GM19240 (cell line): ENCODE data around the gene GLP1R.

Experiments used
- DNase-seq: peaks from one replicate; pipeline ENCODE4 v3.0.0; 2011; ENCODE audit warnings: low spot score; ENCODE audit not compliant: insufficient read length

The GLP1R gene

DNA sequence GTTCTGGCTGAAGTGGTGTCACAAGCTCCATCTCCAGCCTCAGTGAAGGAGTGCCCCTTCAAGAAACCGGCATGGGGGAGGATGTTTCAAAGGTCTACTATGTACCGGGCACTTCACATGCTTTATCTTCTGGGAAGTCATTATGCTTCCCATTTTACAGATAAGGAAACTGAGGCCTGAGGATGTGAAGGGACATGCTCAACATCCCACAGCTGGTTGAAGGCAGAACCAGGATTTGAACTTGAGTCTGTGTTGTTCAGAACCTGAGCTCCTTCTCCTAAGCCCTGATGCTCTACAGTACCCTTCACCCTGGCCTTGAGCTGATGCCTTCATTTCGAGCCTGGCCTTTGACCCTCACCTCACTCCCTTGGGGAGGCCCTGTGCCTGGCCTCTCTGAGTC, 13.0 kb downstream of the GLP1R start:
- no peak for DNase-seq

DNA sequence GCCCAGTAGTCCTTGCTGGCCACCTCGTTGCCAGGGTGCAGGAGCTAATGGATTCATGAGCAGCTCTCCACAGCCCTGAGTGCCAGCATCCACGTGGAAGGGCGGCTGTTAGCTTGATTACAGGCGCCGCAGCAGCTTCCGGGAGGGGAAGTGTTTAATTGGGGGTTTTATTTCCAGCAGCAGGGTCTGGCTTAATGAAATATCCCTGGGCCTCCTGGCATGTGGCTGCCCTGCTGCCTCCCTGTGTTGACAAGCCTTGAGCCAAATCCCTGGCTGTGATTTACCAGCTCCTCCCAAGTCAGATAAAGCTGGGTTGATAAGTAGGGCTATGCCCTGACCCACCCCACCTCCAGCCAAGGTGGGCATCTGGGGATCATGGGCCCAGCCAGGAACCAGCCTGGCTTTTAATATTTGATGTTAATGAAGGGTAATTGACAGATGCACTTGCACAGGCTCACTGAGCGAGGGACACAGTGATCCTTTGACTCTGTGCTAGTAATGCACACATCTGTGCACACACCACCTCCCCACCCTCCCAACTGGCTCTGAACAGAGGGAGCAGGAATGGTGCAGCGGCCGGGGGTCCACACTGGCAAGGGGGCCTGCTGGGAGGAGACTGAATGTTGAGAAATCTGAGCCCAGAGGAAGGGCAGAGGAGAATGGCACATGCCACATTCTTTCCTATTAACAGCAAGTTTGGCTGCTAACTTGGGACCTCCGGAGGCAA, 13.6 kb downstream of the GLP1R start:
- DNase-seq = no peak

DNA sequence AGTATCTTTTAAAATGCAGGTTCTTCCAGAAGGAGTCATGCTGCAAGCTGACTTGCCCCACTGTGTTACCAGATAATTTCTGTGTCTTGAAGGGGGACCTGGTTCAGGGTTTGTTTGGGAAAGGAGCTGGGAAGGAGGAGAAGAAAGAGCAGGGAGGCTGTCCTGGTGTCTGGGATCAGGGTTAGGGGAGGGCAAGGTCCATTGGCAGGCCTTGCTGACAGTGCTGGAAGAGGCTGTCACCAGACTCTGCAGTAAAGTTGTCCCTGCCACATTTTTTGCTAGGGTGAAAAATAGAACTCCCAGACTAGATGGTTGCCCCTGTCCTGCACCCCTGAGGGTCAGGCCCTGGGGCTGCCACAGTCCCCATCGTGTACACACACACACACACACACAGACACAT, 14.9 kb downstream of the GLP1R start:
- no peak for DNase-seq

- DNase-seq = no peak
Observed at GRCh38 chr6:39065561-39065960, 17.0 kb downstream of the GLP1R start.

GRCh38 chr6:39068391-39068790, 19.8 kb downstream of the GLP1R start:
- no peak for DNase-seq

DNA sequence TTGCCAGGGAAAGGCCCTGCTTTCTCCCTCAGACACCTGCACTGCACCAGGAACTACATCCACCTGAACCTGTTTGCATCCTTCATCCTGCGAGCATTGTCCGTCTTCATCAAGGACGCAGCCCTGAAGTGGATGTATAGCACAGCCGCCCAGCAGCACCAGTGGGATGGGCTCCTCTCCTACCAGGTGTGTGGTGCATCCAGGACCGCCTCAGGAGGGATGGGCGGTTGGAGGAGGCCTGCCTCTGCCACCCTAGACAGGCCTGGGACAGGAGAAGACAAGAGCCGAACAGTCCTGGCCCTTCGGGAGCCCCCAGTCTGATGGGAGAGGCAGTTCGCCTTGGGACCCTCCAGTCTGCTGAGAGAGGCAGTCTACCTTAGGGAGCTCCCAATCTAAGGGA, 24.2 kb downstream of the GLP1R start:
- no peak for DNase-seq

- DNase-seq = no peak
Observed at GRCh38 chr6:39073471-39074355, 25.1 kb downstream of the GLP1R start.

- DNase-seq = no peak
Observed at GRCh38 chr6:39074486-39074885, 25.9 kb downstream of the GLP1R start.

- DNase-seq = no peak
Observed at GRCh38 chr6:39075010-39075686, 26.6 kb downstream of the GLP1R start.

DNA sequence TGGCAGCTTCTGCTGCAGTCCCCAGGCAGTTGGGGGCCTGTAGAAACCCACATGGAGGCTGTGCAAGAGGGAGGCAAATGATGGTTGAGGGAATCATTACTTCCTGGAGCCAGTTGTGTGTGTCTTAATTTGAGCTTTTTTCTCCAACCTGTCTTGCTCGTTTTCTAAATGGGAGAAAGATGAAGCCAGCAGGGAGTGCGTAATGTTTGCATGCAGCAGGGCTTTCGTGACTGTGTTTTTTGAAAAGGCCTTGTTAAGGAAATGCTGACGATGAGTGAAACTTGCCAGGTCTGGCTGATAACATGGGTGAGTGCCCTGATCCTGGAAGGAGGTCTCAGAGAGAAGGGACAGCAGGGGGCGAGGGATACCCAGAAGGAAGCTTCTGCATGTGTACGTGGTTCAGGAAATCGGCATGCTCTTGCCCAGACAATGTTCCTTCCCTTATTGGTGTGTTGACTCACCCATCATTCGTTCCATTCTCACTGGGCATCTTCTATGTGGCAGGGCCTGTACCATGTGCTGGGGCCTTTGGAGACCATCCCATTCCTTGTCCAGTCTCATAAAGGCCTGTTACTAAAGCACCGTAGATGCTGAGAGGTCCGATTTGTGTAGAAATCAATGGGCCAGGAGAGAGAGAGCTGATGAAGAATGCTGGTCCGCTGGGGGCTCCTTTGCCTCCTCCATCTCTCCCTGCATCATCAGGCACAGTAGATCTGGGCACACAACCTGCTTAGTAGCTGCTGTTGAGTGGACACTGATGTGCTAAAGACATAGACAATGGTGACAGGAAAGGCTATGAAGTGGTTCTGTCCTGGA, 27.4 kb downstream of the GLP1R start:
- DNase-seq = no peak

DNA sequence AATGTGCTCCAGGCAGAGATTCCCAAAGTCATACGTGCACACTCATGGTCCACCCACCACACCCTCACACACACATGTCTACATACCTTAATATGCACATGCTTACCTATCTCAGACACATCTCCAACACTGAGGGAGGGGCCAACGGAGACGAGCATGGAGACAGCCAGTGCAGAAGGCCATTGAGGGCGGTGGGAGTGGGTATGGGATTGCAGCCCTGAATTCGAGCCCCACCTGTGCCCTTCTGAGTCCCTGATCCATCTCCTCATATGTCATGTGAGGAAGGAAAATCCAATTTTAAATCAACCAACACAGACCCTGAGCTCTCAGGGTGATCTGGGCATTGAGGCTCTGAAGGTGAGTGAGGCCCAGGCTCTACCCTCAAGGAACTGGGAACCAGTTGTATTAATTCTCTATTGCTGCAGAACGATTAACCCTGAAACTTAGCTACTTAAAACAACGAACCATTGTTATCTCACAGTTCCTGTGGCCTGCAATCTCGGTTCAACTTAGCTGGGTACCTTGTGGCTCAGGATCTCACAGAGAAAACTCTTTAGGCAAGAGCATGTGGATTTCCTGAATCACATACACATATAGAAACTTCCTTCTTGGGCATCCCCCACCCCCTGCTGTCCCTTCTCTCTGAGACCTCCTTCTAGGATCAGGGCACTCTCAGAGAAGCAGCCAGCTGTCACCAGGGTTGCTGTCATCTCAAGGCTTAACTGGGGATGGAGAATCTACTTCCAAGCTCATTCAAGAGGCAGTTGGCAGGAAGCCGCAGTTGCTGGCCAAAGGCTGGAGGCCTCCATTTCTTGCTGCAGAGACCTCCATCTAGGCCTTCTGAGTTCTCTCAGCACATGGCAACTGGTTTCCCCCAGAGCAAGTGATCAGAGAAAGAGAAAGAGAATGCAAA, 28.3 kb downstream of the GLP1R start:
- no peak for DNase-seq

GRCh38 chr6:39077882-39078594, 29.5 kb downstream of the GLP1R start:
- no peak for DNase-seq

DNA sequence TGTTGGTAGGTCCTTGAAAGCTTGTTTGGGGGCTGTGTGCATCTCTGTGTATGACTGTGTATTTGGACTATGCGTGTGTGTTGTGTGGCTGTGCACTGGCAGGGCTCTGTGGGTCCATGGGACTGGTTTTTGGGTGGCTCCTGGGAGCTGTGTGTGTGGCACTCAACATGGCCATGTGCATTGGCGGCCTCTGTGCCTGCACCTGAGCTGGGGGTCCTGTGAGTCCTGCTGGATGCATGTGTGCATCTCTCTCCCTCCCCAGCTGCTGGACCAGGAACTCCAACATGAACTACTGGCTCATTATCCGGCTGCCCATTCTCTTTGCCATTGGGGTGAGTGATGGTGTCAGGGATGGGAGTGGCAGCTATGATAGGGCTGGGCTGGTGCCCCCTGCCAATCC, 30.1 kb downstream of the GLP1R start:
- DNase-seq = no peak

GRCh38 chr6:39079197-39080125, 30.9 kb downstream of the GLP1R start:
- DNase-seq = no peak

DNA sequence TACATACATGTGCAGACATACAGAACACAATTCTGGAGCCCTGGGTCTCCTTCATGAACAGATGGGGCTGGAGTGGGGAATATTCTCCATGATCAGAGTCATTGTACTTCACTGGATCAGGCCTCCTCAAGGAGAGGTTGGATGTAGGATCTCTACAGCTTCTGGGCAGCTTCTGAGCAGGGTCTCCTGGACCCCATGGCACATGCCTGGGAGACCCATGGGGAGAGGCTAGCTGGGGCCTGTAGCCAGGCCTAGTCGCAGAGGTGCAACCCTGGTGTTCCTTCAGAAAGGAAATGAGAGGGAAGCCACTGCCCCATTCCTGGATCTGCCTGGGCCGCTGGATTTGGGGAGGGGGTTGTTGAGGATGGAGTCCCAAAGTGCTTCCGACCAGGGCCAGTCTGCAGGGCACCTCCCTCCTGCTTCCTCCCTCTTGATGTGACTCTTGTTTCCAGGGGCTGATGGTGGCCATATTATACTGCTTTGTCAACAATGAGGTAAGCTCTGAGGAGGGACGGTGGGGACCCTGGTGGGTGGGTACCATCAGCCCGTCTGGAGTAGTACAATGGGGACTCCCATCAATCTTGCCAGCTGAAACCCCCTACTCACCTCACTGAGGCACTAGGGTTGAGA, 31.8 kb downstream of the GLP1R start:
- no peak for DNase-seq

DNA sequence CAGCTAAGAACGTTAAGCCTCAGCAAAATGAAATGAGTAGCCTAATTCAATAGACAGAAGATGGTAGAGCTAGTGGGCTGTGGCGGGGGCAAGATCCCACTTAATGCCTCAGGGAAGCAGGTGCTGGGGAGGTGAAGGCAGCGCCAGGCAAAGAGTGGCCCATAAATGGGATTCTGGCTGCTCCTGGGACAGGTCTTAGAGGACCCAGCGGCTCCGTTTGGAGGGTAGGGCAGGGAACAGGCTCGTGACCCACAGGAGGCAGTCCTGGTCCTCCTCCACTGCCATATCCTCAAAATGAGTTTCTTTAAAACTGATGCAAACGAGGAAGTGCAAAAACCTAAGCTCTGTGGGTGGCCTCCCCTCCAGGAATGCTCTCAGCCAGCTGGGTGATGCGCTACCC, 33.7 kb downstream of the GLP1R start:
- DNase-seq = no peak

DNA sequence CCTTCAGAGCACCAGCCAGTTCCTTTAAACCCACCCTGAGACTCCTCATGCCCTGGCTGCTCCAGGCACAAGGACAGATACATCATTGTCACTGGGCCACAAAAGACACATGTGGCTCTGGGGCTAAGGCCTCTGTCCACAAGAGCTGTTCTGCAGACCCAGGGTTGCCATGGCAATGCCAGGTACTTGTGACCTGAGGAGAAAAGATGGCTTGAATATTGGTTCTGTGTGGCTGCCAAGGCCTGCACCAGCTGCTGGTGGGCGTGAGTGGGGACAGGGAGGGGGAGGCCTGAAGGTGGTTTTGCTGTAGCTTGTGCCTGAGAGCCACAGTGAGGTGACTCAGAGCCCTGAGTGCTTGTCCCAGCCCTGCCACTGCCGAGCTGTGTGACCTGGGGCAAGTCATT, 34.7 kb downstream of the GLP1R start:
- no peak for DNase-seq

GRCh38 chr6:39084506-39084905, 35.9 kb downstream of the GLP1R start:
- no peak for DNase-seq
